ENCODE results near the gene KLRK1.
"Not testable (repeated sequence)": the region's sequence is repeated elsewhere in the genome, so short reads cannot be mapped to it uniquely, and the experiment has no call there.

KLRK1 gene

DNA sequence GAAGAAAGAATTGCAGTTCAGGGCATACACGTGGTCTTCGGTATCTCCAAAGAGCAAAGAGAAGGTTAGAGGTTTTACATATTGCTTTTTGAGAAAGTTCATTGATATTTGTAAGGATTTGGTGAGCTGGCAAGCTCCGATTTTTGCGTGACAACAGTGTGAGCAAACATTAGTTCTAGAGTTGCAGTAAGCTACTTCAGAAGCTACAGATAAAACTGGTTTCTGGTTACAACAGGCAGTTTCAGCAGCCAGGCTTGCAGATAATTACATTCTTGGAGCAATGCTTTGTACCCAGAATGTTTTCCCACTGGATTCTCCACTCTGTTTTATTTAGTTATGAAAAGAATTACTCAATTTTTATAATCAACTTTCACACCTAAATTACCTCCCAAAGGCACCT is 28.2 kb downstream of the KLRK1 start:
- no peak for FAIRE-seq

DNA sequence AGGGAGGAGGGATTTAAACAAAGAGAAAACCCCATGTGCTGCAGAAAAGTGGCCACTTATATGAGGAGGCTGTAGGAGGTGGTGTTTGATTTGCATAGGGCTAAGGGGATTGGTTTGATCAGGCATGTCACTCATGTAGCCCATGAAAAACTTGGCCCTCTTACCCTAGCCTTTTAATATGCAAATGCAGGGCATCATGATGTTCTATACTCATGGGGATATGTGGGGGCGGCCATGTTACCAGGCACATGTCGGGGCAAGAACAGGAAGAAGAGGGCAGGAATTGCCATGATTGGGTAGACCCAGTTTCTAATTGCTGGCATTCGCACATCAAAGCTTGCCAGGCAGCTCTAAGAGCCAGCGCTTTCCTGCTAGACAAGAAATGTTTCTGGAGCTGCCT is 28.8 kb downstream of the KLRK1 start:
- no peak for FAIRE-seq

DNA sequence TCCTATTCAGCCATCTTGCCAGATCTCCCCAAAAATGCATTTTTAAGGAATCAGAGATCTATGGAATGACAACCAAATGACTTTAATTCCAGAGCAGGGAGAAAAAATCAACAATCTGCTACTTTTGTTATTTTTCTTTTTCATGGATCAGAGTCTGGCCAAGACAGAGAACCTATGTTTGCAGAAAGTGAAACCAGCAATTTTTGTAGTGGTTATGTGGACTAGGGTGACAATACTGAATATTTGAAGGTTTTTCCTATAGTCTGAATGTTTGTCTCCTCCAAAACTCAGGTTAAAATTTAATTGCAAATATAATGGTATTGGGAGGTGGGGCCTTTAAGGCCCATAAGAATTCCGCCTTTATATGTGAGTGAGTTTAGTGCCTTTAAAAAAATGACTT is 30.9 kb downstream of the KLRK1 start:
- no peak for FAIRE-seq

DNA sequence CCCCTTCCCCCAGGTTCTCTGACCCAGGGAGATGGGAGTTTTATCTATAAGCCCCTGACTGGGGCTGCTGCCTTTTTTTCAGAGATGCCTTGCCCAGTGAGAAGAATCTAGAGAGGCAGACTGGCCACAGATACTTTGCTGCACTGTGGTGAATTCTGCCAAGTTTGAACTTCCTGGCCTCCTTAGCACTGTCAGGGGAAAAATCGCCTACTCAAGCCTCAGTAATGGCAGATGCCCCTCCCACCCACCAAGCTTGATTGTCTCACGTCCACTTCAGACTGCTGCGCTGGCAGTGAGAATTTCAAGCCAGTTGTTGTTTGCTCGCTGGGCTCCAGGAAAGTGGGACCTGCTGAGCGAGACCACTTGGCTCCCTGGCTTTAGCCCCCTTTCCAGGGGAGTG is 31.7 kb downstream of the KLRK1 start:
- FAIRE-seq, result no peak

DNA sequence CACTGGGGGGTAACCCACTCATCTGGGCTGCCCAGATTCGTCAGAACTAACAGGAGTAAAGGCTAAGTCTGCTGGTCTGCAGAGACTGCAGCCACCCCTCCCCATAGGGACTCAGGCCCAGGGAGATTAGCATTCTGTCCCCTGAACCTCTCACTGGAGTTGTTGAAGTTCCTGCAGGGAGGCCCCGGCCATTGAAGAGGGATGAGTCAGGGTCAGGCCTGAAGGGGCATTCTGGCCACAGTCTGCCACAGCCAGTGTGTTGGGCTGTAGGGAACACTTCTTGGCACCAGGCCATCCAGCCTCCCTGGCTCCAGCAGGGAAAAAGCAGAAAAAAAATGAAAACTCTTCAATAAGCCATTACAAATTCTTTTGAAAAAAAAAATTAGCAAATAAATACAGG is 35.3 kb downstream of the KLRK1 start:
- FAIRE-seq, result no peak

DNA sequence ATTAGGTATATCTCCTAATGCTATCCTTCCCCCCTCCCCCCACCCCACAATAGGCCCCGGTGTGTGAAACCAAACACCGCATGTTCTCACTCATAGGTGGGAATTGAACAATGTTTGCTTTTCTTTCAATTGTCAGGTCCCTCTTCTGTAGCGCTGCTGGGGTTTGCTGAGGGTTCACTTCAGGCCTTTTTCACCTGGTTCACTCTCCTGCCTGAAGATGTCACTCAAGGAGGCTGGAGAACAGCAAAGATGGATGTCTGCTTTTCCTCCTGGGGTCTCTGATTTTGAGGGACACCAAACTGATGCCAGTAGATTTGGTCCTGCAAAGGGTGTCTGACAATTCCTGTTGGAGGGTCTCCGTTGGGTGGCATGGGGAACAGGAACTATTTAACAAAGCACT is 35.8 kb downstream of the KLRK1 start:
- FAIRE-seq, result no peak

DNA sequence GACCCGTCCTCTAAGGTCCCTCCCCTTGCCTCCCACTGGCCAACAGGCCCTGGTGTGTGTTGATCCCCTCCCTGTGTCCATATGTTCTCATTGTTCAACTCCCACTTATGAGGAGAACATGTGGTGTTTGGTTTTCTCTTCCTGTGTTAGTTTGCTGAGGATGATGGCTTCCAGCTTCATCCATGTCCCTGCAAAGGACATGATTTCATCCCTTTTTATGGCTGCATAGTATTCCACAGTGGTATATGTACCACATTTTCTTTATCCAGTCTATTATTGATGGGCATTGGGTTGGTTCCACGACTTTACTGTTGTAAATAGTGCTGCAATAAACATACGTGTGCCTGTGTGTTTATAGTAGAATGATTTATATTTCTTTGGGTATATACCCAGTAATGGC is 38.4 kb downstream of the KLRK1 start:
- not testable (repeated sequence) for FAIRE-seq

DNA sequence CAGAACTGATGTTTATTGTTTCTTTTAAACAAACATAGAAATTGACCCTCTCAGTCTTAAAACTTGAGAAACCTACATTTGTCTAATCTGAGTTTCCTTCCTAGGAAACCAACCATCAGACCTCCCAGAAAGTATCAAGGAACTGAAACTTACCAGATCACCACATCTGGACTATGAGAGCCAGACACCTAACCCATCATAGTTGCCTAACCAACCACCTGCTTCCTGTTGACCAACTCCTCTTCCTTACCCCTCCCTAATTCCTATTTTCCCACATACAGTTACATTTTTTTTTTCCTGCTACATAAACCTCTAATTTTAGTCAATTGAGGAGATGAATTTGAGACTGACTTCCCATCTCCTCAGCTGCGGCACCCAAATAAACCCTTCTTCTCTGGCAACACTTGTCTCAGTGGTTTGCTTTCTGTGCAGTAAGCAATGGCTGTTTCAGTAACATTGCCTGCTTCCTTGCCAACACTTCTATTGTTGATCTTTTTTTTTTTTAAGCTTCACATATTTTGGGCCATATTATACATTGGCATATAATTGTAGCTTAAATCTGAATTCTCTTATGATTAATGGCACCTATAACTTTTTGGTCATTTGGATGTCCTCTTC is 47.8 kb downstream of the KLRK1 start:
- no peak for FAIRE-seq

DNA sequence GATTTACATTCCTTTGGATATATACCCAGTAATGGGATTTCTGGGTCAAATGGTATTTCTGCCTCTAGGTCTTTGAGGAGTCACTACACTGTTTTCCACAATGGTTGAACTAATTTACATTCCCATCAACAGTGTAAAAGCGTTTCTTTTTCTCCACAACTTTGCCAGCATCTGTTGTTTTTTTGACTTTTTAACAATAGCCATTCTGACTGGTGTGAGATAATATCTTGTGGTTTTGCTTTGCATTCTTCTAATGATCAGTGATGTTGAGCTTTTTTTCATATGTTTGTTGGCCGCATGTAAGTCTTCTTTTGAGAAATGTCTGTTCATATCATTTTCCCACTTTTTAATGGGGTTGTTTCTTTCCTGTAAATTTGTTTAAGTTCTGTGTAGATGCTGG is 48.9 kb downstream of the KLRK1 start:
- FAIRE-seq, result not testable (repeated sequence)

DNA sequence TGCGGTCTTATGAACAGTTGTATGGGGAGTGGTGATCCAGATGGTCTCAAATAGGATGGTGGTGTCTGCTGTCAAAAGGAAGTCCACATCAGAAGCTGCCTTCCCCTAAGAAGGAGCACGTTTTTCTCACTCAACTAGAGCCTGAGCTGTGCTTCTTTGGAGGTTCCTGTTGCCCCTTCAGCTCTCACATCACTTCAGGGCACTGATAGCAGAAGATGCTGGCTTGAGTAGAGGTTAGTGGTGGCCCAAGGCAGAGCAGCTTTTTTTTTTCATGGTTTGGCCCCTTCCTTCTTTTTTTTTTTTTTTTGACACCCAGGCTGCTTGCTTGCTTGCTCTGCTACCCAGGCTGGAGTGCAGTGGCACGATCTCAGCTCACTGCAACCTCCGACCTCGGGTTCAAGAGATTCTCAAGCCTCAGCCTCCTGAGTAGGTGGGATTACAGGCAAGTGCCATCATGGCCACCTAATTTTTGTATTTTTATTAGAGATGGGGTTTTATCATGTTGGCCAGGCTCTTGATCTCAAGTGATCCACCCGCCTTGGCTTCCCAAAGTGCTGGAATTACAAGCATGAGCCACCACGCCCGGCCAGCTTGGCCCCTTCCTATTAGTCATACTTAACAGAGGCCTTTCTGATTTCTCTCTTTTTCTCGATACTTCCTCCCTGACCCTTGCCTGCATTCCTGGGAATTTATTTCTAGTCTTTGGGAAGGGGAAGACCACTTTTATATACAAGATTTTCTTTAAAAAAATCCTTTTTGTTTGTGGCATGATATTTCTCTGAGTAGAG is 50.6 kb downstream of the KLRK1 start:
- FAIRE-seq, result no peak

DNA sequence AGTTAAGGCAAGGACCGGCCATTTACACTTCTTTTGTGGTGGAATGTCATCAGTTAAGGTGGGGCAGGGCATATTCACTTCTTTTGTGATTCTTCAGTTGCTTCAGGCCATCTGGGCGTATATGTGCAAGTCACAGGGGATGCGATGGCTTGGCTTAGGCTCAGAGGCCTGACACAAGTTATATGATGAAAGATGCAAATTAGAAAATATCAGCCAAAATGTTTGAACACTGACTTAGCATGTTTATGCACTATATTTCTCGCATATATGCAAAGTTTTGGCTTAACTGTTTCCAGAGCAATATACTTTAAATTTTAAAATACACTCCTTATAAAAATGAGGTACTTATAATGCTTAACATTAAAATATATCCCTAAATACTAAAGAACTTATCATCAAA is 51.4 kb downstream of the KLRK1 start:
- FAIRE-seq, result not testable (repeated sequence)

DNA sequence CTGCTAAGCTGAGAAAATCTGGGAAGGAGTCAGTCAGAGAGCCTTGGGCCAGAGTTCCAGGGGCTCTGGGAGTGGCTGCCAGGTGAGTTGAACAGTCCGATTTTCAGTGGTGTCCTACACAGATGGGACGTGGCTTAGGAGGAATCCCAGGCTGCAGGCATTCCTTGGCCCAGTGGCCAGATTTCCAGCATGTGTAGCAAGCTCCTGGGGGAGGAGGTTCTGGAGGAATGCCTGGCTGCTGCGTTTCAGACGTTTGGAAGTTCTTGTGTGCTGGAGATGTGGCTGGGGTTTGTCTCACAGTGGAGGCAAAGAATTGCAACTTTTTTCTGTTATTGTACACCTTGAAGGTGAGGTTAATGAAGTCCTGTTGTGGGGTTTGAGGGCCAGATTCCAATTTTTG is 53.6 kb downstream of the KLRK1 start:
- FAIRE-seq, result not testable (repeated sequence)

DNA sequence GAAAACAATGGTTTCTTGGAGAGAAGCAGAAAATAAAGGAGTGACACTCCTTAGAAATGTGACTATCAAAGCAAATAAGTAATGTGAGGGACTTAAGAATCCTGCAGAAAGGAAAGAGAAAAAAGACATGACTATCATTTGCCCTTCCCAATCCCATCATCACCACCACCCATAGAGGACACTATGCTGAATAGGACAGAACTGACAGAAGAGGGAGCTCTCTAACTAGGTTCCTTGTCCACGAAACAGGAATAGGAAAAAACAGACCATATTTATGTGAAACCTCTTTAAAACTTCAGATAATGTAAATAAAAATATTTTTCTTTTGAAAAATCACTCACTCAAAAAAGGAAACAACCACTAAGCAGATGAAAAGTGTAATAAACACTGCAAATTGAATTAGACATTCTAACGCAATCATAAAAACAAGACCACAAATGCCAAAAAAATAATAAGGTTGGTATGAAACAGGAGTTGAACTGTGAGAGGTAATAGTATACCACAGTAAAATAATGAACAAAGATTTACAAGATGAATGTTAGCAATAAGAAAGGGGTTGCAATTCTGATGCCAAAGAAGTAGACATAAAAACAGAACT is 58.1 kb downstream of the KLRK1 start:
- FAIRE-seq, result peak; percentile 91

DNA sequence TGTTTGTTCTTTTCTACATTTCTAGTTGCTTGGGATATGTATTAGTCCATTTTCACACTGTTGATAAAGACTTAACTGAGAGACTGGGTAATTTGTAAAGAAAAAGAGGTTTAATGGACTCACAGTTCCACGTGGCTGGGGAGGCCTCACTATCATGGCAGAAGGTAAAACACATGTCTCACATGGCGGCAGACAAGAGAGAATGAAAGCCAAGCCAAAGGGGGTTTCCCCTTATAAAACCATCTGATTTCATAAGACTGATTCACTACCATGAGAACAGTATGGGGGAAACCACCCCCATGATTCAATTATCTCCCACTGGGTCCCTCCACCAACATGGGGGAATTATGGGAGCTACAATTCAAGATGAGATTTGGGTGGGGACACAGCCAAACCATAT is 61.1 kb downstream of the KLRK1 start:
- FAIRE-seq, result not testable (repeated sequence)
